Type B pancreatic cell (in vitro differentiated cells): Measurements from ENCODE around the gene MORN1. TPM values are rescaled to one million over a fixed set of nuclear protein-coding genes. Genes with fewer than 3 reads are reported as not detected.

Experiments used
- DNase-seq: peaks from one replicate; pipeline ENCODE4 v3.0.0; 2021; ENCODE audit warnings: mixed read lengths; ENCODE audit not compliant: unreplicated experiment; ENCODE audit errors: extremely low spot score
- H3K27ac Mint-ChIP-seq: 2 replicates; pipeline ENCODE4 v1.8.0; 2021; ENCODE audit warnings: mild to moderate bottlenecking, mixed read lengths
- H3K27me3 Mint-ChIP-seq: 2 replicates; pipeline ENCODE4 v1.8.0; 2021; ENCODE audit warnings: mixed read lengths
- H3K36me3 Mint-ChIP-seq: 2 replicates; pipeline ENCODE4 v1.8.0; 2021; ENCODE audit warnings: mixed read lengths
- H3K4me1 Mint-ChIP-seq: one replicate; pipeline ENCODE4 v1.8.0; 2021; ENCODE audit warnings: mixed read lengths; ENCODE audit not compliant: unreplicated experiment
- H3K4me3 Mint-ChIP-seq: 2 replicates; pipeline ENCODE4 v1.8.0; 2021; ENCODE audit warnings: mild to moderate bottlenecking, mixed read lengths
- H3K9me3 Mint-ChIP-seq: 2 replicates; pipeline ENCODE4 v1.8.0; 2021; ENCODE audit warnings: mixed read lengths
- total RNA-seq: library from RNA; stranded (reverse); gene quantifications from 2 replicates; pipeline ENCODE4 v1.2.1, GENCODE V29; 2021; ENCODE audit warnings: low replicate concordance
- TF ChIP-seq, protein P1 (sequence below): fragments of 200-600 bp; sonication (generic); conservative IDR thresholded peaks from 2 replicates; pipeline ENCODE4 v1.5.0; 2021; ENCODE audit warnings: antibody characterized with exemption, mild to moderate bottlenecking

Gene MORN1
- total RNA-seq, 1 donor from 2014 or later: 27.5 TPM

GRCh38 chr1:2403273-2403672 lies 11.9 kb upstream of the MORN1 start:
- TF ChIP-seq, protein P1, sequence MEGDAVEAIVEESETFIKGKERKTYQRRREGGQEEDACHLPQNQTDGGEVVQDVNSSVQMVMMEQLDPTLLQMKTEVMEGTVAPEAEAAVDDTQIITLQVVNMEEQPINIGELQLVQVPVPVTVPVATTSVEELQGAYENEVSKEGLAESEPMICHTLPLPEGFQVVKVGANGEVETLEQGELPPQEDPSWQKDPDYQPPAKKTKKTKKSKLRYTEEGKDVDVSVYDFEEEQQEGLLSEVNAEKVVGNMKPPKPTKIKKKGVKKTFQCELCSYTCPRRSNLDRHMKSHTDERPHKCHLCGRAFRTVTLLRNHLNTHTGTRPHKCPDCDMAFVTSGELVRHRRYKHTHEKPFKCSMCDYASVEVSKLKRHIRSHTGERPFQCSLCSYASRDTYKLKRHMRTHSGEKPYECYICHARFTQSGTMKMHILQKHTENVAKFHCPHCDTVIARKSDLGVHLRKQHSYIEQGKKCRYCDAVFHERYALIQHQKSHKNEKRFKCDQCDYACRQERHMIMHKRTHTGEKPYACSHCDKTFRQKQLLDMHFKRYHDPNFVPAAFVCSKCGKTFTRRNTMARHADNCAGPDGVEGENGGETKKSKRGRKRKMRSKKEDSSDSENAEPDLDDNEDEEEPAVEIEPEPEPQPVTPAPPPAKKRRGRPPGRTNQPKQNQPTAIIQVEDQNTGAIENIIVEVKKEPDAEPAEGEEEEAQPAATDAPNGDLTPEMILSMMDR: no peak
- H3K4me3 Mint-ChIP-seq: no peak overlapping the region
- no peak overlapping the region for H3K27ac Mint-ChIP-seq
- H3K27me3 Mint-ChIP-seq: no peaks in the 10 kb centered on the region
- peaks cover 9% of the 10 kb centered on the region for H3K36me3 Mint-ChIP-seq
- no peaks in the 10 kb centered on the region for H3K4me1 Mint-ChIP-seq
- no peak for DNase-seq
- no peaks in the 10 kb centered on the region for H3K9me3 Mint-ChIP-seq

GRCh38 chr1:2402420-2402819 lies 11.1 kb upstream of the MORN1 start:
- Mint-ChIP-seq H3K4me1 (no peaks in the 10 kb centered on the region), H3K27ac (peak overlapping the region; percentile 50)

DNA sequence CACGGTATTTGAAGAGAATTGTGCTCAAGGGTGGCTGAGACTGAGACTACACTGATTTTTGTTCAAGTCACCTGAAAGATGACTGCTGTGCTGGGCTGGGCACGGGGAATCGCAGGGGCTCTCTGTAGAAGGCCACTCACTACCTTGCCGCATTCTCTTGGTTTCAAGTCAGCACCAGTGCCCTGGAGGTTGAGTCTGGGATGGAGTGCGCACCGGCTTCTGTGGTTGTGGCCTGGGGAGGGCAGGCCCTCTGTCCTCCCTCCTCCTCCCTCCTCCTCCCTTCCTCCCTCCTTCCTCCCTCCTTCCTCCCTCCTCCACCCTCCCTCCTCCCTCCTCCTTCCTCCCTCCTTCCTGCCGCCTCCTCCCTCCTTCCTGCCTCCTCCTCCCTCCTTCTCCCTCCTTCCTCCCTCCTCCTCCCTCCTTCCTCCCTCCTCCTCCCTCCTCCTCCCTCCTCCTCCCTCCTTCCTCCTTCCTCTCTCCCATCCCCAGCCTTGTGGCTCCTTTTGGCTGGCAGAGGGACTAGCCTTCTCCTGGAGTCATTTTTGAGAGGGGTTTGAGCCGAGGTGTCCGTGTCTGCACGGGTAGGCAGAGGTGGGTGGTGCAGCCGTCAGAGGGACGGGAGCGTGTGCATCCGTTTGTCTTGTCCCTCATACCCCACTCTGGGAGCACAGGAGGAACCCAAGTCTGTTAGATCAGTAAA lies 9.7 kb upstream of the MORN1 start:
- H3K4me3 Mint-ChIP-seq: no peak overlapping the region
- TF ChIP-seq, protein P1: no peak

More at GRCh38 chr1:2402420-2402819, 11.1 kb upstream of the MORN1 start:
- no peak for DNase-seq
- no peaks in the 10 kb centered on the region for H3K27me3 Mint-ChIP-seq
- TF ChIP-seq, protein P1: no peak
- no peaks in the 10 kb centered on the region for H3K9me3 Mint-ChIP-seq
- H3K36me3 Mint-ChIP-seq: peaks cover 9% of the 10 kb centered on the region
- no peak overlapping the region for H3K4me3 Mint-ChIP-seq

GRCh38 chr1:2400576-2400909 lies 9.2 kb upstream of the MORN1 start:
- no peak for DNase-seq
- Mint-ChIP-seq H3K36me3 (peaks cover 12% of the 10 kb centered on the region), H3K4me3 (no peak overlapping the region), H3K4me1 (peaks cover 6% of the 10 kb centered on the region), H3K27me3 (no peaks in the 10 kb centered on the region), H3K27ac (no peak overlapping the region), H3K9me3 (no peaks in the 10 kb centered on the region)
- TF ChIP-seq, protein P1: no peak

More for the DNA sequence above, 9.7 kb upstream of the MORN1 start:
- H3K4me1 Mint-ChIP-seq: peaks cover 6% of the 10 kb centered on the region
- no peak for DNase-seq
- H3K27ac Mint-ChIP-seq: no peak overlapping the region
- H3K36me3 Mint-ChIP-seq: peaks cover 12% of the 10 kb centered on the region
- no peaks in the 10 kb centered on the region for H3K9me3 Mint-ChIP-seq
- H3K27me3 Mint-ChIP-seq: no peaks in the 10 kb centered on the region

DNA sequence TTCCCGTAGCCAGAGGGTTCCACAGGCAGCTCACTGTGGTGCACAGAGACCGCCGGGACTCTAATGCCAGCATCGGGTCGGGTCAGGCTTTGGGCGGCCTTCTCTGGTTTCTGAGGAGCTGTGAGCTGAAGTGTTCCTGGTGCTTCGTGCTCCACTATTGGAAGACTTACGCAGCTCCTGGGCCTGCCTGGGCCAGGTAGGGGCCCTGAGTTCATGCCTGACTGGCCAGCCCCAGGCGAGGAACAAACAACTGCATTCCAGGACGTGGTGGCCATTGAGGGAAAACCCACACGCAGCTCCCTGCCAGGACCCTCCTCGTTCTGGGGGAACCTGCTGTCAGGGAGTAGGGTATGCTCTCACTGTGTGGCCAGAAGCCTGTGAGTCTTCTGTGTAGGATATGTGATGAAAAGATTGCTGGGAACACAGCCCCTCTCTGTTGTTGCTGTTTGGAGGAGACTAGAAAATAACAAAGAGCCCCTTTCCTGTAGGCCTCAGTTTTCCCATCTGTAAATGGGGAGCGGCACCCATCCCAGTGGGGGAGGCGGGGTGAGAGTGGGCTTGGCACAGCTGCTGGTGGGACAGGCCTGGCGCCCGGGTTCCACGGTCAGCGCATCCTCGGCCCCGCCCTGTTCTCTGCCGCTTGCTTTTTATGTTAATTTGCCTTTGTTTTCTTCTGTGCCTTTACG lies 8.7 kb upstream of the MORN1 start:
- TF ChIP-seq, protein P1: no peak
- H3K36me3 Mint-ChIP-seq: peaks cover 12% of the 10 kb centered on the region

More for the DNA sequence above, 8.7 kb upstream of the MORN1 start:
- Mint-ChIP-seq H3K27ac (no peak overlapping the region), H3K27me3 (no peaks in the 10 kb centered on the region), H3K9me3 (no peaks in the 10 kb centered on the region), H3K4me3 (no peak overlapping the region), H3K4me1 (peaks cover 7% of the 10 kb centered on the region)
- DNase-seq: no peak
